ENCODE data around the gene PTPRD.

PTPRD gene

GRCh38 chr9:9565700-9566099 lies 1047.1 kb downstream of the PTPRD start:
- DNase-seq = no peak

GRCh38 chr9:9563817-9564216 lies 1049.0 kb downstream of the PTPRD start:
- DNase-seq = no peak

GRCh38 chr9:9560382-9561035 lies 1052.3 kb downstream of the PTPRD start:
- no peak for DNase-seq

DNA sequence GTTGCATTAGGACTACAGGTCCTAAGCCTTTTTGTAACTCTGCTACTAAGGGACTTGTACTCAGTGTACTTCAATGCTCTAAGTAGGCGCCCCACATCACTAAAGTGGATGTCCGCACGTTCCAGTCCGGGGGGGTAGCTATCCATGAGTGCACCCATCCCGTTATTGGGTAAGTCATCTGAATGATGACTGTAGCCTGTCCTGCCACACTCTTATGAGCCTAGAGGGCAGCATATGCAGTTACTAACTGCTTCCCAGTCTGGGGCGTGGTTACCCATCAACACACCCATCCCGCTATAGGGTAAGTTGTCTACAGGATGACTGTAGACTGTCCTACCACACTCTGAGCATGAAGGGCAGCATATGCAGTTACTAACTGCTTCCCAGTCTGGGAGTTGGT lies 1053.9 kb downstream of the PTPRD start:
- no peak for DNase-seq

DNA sequence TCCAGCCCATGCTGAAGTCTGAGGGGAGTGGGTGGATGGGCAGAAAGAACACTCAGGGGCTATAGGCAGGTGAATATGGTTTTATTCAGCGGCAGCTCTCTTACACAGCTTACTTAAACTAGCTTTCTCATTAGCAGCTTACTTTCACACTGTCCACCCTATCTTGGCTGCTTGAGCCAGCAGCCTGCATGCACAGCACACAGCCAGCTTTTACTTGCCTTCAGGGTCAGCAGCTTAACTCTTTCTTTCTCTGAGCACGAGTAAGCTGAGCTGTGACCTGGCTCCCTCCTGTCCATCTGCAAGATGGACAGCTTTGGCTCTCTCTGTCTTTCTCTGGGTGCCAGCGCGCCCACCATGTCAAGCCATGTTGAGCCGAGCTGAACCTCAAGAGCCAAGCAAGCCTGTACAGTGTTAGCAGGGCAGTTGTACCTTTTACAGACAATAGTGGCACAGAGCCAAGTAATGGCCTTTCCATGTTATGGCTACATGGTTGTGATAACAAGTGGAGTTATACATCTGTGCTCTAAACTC lies 1054.9 kb downstream of the PTPRD start:
- no peak for DNase-seq

DNA sequence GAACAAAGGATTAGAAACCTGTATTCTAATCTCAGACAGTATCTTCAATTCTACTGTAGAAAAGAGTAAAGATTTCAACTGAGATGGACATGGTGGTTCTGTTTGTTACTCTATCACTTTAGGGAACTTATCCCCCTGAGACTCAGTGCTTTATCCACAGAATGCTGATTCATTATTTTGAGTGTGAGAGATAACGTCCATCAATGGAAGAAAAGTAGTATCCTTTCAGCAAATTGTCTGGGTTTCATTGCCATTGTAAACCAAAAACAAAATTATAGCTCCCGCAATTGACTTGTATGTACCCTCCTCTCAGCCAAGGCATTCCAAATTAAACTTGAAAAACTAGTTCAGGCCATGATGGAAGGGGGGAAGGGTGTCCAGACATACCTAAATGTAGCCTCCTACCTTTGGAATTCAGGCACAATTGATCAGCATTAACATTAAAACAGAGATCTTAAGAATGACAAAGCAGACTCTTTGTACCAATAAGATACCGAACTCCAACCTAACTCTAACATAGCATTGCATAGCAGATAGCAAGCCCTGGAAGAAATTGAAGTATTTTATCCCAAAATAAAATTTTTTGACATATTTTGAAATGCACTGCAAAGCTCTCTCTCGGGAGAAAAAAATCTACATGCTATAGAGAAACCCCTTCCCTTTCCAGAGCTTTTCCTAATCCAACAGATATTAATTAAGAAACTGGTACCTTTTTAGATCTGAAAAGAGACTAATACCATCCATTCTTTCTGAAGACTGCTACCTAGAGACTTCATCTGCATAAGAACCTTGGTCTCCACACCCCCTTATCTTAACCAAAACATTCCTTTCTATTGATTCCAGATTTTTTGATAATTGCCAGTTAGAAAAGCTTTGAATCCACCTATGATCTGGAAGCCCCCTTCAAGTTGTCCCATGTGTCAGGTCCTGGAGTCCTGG lies 1055.7 kb downstream of the PTPRD start:
- DNase-seq = no peak

- no peak for DNase-seq
These were observed 1060.1 kb downstream of the PTPRD start for GRCh38 chr9:9552665-9553064.

DNA sequence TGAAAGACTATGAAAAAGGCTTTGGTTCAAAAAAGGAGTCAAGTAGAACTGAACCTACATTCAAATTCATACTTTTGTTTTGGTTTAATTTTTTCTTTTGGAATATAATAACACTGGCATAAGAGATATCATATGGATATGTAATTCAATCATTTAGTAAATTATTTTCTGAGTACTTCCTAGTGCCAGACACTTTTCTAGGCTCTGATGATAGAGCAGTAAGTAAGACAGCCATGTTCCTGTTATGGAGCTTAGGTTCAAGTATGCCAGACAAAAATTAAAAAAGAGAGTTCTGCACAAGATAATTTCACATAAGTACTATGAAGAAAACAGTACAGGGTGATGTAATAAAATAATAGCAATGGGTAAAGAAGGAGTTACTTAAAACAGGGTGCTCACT lies 1074.0 kb downstream of the PTPRD start:
- DNase-seq = no peak

DNA sequence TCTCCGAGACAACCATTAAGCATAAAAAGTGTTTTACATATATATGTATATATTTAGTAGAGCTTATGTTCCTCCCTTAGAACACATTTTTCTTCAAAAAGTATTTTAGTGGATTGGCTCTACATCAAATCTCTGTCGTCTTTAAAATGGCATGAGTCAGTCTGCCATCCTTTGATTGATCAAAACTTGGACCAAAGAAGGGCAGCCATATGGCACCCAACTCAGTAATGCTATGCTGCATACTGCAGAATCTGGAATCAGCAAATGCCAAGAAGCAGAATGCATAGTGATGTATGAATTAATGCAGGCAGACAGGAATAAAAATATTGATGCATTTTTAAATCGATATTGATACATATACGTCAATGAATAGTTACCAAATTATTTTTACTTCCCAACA lies 1074.4 kb downstream of the PTPRD start:
- DNase-seq = no peak

- no peak for DNase-seq
These were observed 1076.3 kb downstream of the PTPRD start for GRCh38 chr9:9536523-9536922.

- DNase-seq = no peak
These were observed 1089.2 kb downstream of the PTPRD start for GRCh38 chr9:9523476-9524139.

- no peak for DNase-seq
These were observed 1090.4 kb downstream of the PTPRD start for GRCh38 chr9:9522406-9522805.

- DNase-seq = no peak
These were observed 1091.6 kb downstream of the PTPRD start for GRCh38 chr9:9521033-9521779.

DNA sequence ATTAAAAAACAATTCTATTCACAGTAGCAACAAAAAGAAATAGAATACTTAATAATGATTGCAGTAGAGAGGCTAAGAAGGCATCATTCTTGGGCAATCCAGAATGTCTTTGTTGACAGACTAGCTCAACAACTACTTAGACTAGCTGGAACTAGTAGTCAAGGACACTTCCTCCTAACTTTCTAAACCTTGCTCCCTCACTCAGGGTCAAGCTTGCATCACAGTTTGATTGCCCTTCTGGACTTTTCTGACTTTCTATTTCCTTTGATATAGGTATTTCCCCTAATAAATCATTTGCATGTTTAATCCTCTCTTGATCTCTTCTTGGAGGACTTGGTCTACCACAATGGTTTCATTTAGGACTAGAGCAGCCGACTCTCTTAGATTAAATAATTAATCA lies 1107.9 kb downstream of the PTPRD start:
- no peak for DNase-seq

- no peak for DNase-seq
These were observed 1113.3 kb downstream of the PTPRD start for GRCh38 chr9:9499546-9499945.

DNA sequence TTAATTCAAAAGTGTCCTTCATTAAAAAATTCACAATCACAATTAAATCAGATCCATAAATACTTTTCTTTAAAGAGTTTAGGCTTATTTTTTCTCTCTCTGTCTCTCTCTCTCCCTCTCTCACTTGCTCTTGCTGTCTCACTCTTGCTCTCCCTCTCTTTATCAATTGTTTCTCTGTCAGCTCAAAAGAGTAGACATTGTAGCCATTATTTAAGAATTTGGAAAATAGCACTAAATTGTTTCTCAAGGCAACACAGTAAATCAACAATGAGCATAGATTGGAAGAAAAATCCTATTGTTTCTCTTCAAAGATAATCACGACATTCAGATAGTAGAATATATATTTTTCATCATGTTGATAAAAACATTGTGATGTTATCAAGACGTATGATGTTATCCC lies 1114.0 kb downstream of the PTPRD start:
- no peak for DNase-seq

DNA sequence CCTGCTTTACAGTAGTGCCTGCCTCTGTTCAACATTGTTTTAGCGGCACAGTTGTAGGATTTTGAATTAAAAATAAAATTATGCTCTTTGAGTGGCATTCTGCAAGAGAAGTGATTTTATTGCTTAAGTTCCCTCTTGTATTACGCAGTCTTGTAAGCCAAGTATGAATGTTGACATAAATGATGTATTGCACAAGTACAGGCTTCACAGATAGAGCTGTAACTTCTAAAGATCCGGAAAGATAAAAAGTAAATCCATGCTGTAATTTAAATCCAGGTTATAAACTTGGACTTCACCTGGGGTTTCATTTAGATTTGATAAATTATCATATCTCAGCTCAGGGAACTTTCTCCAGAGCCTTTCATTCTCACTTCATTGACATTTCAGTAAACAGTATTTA lies 1114.7 kb downstream of the PTPRD start:
- DNase-seq = no peak

DNA sequence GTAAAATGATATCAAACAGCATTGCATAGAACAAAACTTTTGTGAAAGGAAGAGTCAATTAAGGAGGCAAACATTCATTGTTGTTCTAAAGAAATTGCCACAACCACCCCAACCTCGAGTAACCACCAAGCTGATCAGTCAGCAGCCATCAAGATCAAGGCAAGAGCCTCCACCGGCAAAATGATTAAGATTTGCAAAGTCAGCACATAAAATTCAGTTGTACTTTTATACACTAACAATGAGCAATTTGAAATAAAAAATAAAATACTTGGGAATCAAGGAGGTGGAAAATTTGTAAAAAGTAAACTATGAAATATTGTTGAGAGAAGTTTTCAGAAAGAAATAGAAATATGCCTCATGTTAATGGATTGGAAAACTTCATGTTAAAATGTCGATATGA lies 1118.5 kb downstream of the PTPRD start:
- DNase-seq = no peak

DNA sequence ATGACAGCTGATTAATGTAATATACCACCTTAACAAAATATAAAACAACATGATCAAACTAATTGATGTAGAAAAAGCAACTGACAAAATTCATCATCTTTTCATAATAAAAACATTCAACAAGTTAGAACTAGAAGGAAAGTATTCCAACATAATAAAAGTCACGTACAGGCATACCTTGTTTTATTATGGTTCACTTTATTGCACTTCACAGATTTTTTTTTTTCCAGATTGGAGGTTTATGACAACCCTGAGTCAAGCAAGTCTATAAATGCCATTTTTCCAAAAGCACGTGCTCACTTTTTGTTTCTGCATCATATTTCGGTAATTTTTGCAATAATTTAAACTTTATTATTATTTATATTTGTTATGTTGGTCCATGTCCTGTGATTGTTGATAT lies 1120.3 kb downstream of the PTPRD start:
- DNase-seq = no peak

GRCh38 chr9:9489183-9489582 lies 1123.6 kb downstream of the PTPRD start:
- no peak for DNase-seq

- no peak for DNase-seq
These were observed 1129.6 kb downstream of the PTPRD start for GRCh38 chr9:9483175-9483574.

DNA sequence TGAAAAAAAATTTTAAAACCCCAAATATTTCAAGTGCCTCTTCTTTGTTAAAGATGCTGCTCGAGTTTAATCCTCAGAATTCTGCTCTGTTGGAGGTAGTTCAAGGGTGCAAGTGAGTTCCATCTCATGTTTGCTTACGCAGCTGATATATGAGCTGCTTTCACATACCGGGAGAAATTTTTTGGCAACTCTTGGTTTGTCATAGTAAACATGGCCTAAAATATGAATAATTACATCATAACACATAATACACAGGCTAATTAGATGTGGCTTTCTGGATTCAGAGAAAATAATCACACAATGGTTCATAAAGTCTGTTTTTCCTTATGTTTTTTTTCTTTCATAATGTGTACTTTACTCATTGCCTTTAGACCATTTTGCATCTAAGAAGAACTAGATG lies 1134.1 kb downstream of the PTPRD start:
- no peak for DNase-seq

GRCh38 chr9:9469271-9469670 lies 1143.5 kb downstream of the PTPRD start:
- DNase-seq = no peak
